CD4-positive, alpha-beta T cell treated with Interleukin-15 for 4 hours (primary cell): ENCODE data around the gene WNT9A.

Source experiments
- DNase-seq: peaks from one replicate; pipeline ENCODE4 v3.0.0-alpha.2; 2020; ENCODE audit warnings: low spot score

Gene WNT9A

DNA sequence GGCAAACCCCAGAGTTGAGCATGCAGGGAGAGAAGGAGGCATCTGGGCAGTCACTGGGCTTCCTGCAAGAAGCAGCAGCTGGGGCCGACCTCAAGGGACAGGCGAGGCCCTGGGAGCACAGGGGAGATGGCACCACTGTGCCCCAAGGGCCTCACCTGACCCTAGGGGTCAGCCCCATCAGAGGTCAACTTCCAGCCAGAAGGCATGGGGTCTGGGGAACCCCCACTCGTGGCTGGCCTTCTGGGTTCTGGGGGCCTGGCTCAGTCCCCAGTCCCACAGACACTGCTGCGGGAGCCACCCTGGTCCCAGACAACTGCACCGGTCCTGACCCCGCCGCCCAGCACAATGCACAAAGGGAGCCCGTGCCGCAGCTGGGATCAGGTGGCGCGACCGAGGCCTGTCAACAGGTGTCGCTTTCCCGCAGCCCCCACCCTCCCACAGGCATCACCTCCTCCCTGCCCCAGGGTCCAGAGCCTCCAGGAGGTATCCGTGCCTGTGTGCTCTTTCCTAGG lies 6.2 kb downstream of the WNT9A start:
- no peak for DNase-seq

DNA sequence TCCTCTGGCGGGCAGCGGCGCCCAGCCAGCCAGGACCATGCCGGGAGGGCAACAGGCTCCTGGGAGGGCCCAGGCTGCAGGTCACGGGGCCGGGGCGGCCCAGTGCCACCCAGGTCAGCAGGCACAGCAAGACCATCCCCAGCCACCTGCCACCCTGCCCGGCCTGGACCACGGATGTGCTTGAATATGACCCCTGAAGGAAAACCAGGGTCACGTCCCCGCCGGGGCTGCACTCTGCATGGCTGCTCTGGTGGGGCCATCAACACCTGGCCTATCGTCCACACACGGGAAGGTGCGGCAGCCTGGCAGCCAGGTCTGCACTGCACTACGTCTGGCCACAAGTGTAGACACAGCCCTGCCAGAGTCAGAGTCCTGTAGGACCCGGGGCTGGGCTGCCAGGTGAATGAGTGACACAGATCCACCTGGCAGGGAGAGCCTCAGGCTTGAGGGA lies 6.9 kb downstream of the WNT9A start:
- no peak for DNase-seq

DNA sequence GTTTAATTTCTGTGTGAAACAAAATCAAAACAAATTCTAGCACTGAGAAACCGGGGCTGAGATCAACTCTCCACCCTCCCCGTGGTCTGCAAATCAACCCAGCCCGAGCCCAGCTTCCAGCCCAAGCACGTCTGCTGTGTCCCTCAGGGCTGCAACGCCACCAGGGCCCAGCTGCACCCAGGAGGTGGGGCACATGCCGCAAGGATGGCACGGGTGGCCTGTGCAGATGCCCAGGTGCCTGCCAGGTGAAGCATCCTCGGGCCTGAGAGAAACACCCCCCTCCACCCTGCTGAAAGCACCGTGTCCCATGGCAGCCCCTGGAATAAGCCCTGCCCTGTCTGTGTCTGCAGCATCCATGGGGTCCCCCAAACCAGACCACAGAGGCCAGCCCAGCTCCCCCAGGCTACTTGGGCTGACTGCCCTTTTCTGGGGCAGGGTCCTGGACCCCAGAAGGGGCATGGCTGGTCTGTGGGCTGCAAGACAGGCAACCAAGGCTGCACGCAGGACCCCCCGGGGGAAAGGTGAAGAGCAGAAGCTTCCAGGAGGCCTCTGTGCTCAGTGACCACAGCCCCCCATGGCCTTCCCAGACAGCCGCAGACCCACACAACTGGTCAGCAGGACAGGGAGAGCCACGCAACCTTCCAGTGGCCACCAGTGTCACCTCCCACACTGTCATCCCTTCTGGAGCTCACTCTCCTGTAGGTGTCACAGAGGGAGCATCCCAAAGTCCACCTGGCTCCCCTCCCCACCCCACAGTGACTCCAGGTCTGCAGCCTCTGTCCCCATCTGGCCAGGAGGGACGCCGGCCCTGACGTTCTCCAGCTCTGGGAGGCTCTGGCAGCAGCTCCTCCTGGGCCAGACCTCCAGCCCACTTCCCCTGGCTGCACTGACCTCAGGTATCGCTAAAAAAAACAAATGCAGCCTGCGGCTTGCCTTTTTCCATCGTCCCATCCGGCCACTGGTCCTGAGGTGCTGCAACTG lies 7.7 kb downstream of the WNT9A start:
- DNase-seq, result no peak

DNA sequence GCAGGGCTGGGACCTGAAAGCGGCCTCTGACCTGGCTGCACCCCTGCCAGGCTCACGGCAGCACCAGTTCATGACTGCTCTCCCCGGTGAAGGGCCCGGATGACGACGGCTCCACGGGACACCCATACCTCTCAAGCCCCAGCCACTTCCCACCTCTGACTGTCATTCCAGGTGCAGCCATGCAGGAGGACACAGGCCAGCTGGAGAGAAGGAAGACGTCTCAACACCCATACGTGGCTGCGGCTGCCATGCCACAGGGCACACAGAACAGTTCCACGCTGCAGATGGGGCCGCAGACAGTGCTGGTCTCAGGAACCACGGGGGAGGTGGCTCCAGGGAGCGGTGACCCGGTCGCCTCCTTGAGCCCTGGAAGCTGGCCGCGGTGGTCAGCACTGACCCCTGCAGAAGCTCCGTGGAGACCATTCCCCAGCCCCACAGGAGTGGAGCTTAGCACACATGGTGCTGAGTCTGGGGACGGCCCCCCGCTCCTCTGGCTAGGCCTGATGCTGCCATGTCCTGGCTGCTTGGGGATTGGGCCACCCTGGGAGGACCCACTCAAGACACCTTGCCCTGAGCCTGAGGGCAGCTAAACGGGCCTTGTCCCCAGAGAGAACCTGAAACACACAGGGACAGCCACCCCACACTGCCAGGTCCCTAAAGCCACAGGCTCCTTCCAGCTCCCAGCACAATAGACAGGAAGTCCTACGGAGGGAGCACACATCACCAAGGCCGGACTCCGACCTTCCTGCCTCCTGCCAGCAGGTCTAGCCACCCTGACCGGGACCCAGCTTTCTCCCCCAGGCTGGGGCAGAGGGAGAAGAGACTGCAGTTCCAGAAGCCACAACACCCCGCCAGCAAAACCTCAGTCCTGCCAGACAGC lies 8.6 kb downstream of the WNT9A start:
- DNase-seq, result no peak

DNA sequence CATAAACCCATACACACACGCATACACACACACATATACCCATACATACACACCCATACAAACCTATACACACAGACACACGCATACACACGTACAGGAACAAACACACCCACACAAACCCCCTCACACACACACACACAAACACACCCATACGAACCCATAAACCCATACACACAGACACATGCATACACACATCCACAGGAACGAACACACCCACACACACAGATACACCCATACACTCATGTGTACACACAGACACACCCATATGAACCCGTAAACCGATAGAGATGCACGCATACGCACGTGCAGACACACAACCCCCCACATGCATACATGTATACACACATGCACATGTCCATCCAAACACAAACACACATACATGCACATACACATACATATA lies 9.5 kb downstream of the WNT9A start:
- no peak for DNase-seq

DNA sequence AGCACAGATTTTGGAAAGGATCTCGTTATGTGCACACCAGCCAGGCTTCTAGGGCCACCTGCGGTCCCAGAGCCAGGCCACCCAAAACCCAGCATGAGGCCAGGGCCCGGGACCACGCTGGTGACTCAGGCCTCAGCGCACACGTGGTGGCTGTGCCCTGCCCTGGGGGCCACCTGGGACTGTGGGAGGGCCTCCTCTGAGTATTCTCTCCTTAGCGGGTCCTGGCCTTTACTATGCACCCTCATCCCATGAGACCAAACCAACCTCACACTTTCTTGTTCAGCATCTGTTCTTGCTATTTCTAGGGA lies 9.9 kb downstream of the WNT9A start:
- DNase-seq, result no peak

DNA sequence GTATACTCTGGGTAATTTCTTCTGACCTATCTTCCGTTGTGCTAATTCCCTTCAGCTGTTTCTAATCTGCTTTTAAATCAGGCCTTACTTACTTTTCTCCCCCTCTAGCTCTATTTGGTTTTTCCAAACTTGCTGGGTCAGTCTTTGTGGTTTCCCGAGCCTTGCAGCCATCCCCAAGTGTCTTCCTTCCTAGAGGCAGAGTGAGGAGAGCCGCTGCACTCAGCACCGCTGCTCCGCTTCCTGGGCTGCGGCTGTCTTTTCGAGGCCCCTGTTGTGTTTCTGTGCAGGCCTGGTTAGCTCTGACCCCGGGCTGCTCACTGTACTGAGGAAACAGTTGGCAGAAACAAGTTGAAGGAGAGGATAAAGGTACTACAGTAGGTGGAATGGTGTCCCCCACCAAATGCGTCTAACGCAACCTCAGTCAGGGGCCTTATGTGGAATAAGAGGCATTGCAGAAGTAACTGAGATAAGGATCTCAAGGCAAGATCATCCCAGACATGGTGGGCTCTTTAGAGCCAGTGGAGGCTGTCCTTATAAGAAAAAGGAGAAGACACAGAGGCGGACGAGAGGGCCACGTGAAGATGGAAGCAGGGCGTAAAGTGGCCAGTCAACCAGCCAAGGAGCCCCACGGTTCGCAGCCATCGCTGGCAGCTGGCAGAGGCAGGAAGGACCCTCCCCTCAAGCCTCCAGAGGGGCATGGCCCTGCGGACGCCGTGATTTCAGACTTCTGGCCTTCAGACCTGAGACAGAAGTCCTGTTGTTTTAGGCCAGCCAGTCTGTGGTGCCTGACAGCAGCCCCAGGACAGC lies 10.5 kb downstream of the WNT9A start:
- no peak for DNase-seq

DNA sequence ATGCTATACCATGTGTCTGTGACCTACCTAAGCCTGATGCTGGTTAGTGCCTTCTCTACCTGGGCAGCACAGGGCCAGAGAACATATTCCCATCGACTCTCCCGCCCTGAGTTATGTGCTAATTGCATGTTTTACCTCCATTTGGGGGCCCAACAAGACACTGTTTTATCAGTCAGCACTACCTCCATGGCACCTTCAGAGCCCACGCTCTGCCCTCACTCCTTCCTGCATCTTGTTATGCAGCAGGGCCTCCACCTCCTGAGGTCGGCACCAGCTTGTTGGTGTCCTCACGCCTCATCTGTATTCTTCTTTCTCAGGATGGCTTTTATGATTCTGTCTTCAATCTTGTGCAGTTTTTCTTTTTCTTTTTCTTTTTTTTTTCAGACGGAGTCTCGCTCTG lies 11.9 kb downstream of the WNT9A start:
- no peak for DNase-seq

DNA sequence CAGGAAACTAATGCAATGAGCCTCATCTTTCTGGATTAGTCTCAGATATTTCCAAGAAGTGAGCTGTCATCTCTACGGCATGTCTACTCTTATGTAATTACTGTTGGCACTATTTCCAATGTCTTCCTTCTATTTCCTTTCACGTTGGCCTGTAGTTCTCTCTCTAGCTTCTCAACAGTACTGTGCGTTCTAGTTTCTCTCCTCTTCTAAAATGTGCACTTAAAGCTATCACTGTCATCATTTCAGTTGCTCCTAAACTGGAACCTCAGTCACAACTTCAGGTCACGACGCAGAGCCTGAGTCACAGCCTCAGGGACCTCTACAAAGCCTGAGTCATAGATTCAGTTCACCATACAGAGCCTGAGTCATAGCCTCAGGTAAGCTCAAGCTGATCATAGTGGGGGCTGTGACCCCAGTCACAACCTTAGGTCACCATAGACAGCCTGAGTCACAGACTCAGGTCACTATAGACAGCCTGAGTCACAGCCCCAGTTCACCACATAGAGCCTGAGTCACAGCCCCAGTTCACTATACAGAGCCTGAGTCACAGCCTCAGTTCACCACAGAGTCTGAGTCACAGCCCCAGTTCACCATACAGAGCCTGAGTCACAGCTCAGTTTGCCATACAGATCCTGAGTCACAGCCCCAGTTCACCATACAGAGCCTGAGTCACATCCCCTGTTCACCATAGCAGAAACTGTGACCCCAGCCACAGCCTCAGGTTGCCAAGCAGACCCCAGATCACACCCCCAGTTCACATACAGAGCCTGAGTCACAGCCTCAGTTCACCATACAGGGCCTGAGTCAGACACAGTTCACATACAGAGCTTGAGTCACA lies 13.0 kb downstream of the WNT9A start:
- peak; percentile 43 for DNase-seq

DNA sequence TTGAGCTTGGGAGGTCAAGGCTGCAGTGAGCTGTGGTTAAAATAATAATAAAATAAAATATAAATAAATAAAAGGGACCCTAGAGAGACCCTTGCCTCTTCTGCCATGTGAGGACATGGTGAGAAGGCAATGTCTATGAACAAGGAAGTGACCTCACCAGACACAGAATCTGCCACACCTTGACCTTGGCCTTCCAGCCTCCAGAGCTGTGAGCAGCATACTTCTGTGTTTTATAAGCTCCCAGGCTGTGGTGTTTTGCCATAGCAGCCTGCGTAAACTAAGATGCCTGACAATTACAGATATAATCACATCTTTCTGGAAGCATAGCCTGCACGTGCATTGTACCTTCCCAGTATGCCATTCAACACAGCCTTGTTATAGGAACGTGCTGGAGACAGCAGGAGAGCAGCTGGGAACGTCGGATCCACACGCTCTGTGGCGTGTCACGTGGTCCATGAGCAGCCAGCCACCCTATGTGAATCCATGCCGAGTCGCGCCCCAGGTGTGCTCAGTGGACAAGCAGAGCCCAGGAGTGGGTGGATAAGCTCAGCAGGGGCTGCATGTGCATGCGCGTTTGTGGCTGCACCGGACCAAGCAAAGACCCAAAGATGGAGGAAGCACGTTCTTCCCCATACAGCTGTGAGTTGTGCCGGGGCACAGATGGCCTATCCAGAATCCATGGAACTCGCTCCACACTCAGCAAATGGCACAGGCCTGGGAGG lies 17.8 kb downstream of the WNT9A start:
- no peak for DNase-seq

DNA sequence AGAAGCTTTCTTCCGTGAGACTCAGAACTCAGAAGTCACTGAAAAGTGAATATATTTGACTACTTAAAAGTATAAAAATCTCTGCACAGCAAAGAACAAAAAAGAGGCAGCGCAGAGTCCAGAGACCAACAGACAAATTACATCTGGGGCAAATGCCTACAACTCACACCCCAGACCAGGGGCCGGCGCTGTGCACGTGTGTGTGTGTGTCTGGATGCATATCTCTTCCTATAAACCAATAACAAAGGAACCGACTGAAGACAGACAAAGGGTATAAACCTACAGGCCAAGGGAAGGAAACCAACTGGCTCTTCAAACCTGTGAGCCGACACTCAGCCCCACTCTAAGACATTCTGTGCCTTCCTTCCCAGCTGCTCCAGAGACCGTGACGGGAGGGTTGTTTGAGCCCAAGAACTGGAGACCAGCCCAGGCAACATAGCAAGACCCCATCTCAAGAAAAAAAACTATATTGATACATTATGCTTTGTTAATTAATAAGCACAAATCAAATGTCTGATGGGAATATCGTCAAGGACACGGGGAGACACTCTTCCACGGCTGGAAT lies 18.8 kb downstream of the WNT9A start:
- DNase-seq, result no peak

DNA sequence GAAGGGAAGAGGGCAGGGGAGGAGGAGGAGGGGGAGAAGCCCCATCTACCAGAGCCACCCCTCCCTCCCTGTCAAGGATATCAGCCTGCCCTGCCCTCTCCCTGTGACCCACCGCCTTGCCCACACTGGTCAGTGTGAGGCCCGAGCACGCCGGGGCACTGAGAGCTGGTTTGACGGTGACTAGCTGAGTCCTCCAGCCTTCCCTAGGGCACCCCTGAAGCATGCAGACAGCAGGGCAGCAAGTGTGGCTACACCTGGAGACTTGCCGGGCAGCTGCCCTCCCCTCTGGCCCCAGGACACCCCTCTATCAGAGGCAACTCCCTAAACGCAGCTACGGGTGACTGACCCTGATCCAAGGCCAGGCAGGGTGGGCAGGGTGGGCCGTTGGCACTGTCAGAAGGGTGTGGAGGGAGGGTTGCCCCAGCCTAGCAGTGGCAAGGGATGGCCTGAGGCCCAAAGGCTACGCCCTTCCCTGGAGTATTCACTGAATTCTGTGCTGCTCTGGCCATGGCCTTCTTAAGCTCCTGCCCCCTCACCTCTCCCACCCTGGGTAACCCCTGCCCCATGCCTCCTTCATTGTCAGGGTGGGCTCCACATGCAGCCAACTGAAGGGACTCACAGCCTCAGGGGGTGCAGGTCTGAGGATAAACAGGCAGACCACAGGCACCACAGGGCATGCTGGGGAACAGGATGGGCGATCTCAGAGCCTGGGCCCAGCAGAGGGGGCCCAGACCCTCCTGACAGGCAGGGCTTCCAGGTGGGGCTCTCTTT lies 19.6 kb downstream of the WNT9A start:
- DNase-seq, result no peak

DNA sequence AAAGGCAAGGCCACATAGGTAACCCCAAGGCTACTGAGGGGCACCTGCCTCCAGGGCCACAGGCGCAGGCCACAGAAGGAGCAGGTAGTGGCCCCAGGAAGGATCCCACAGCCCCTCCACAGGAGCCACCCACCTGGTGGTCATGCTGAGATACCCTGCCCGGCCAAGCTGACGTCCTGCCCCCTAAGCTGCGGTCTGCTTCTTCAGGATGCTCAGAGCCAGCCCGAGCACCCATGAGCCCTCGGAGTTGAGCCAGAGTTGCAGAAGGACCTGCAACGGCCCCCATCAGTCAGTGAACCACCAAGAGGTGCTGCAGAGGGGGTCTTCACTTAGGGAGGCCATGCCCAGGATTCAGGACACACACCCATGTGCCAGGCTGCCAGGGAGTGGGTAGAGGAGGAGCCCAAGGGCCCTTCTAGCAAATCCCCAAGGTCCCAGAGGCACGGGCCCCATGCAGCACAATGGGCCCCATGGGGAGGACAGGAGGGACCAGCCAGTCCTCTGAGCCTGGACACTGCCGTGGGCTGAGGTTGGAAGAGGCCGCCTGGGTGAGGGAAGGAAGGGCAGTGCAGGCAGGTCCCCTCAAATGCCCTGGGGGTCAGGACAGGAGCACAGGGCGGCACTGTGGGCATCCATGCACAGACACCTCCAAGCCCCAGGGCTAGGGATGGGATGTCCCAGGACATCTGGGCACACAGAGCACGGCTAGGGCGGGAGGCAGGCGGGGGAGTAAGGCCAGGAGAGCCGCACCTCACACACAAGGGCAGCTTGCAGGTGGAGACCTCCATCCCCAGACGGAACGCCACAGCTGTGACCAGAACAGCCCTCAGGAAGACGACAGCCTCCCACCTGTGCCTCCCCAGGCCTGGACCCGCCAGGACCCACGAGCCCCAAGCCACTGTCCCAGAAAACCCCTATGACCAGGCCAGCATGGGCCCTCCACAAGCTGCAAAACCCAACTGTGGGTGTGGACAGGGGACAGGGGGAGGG lies 20.5 kb downstream of the WNT9A start:
- no peak for DNase-seq

DNA sequence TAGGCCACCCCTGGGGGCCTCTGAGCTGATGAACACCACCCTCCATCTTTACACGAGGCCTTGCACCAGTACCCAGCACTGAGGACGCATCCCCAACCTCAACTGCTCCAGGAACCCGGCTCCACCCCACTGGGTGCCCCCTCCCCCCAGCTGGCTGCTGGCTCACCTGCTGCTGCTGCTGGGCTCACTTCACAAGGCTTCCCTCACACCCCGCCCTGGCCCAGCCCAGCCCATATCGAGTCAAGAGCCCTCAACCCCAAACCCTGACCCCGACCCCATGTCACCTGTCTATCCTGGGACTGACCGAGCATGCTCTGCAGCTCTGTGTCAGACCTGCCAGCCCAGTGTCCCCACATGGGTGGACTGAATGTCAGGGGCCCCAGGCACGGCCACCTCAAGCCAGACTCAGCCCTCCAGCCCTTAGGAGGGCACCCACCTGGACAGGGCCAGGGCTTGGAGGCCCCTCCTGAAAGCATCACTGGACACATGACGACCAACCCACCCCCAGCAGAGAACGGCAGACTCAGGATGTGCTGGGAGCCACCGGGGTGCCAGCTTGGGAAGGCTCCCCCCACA lies 21.4 kb downstream of the WNT9A start:
- no peak for DNase-seq

DNA sequence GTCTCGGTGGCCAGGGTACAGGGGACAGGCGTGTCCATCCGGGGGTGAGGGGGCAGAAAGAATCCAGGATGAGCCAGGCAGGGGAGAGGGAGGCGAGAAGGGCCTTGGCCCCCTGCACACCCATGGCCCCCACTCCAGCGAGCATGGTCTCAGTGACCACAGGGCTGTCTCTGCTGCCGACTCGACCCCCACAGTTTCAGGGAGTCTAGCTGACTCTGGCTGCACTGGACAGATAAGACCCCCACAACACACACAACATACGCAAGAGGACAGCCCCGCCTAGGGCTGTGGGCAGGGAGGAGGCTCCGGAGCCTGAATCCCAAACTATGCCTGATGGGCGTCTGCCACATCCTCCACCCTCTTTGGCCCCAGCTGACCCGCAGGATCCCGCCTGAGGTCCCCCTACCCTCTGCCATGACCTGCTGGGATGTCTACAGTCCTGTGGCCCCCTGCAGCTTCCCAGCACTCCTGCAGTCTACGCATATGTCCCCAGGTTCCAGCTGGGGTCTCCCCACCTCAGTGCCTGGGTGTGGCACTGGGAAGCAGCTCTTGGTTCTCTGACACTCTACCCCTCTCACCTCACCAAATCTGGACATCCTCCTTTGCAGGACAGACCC lies 22.0 kb downstream of the WNT9A start:
- DNase-seq, result no peak

DNA sequence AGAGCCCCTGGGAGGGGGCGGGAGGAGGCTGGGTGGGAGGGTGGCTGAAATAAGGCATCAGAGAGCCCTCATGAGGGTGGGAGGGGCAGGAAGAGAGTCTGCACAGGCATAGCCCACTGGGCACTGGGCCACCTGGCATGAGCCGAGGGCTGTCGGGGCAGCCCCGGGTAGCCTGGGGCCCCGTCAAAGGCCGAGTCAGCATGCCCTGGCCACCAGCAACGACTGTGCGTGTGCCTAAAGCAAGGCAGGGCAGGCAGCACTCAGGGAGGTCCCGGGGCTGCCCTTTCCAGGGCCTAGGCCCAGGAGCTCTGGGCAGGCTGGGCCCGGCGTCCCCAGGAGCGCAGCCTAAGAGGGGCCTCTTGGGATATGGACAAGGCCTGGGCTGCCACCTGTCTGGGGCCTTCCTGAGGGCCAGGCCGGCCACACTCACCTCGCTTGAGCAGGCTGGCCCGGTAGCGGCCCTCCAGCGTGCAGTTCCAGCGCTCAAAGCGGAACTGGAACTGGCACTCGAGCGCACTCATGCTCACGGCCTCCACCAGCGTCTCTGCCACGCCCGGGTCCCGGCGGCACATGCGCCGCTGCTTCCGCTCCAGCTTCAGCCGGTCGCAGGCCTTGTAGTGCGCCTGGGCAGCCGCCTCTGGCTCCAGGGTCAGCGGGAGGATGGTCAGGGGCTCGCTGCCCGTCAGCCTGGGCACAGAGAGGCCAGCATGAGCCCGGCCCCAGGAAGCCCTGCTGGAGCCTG lies 22.7 kb downstream of the WNT9A start:
- no peak for DNase-seq
